HepG2 (cell line): Measurements from ENCODE around the gene GJA3. TPM values are rescaled to one million over a fixed set of nuclear protein-coding genes. Genes with fewer than 3 reads are reported as not detected.

ENCODE experiments used
- EZH2 ChIP-seq: conservative IDR thresholded peaks from 2 replicates; pipeline ENCODE4 v1.6.1; 2012; ENCODE audit warnings: mild to moderate bottlenecking, low read depth, low read length, moderate library complexity
- PTBP1 ChIP-seq: fragments of 200-400 bp; formaldehyde crosslinking; IDR thresholded peaks from 2 replicates; pipeline ENCODE4 v1.6.1; 2018; ENCODE audit warnings: low read length, low read depth; ENCODE audit not compliant: poor library complexity, severe bottlenecking
- TARDBP ChIP-seq: sonication (generic); formaldehyde crosslinking; IDR thresholded peaks from 2 replicates; pipeline ENCODE4 v1.8.0; 2022; ENCODE audit warnings: mild to moderate bottlenecking, missing genetic modification reagents
- ZBTB40 ChIP-seq, 2 experiments: fragments of 450-650 bp in 1 of 2; sonication (generic) in 1 of 2; formaldehyde crosslinking in 1 of 2; IDR thresholded peaks; 2 replicates each; pipeline versions ENCODE4 v1.6.1 to v1.8.0; 2016 to 2022; ENCODE audit warnings: antibody characterized with exemption in 1 of 2, mild to moderate bottlenecking in 1 of 2, missing genetic modification reagents in 1 of 2
- ZNF317 ChIP-seq: sonication (generic); formaldehyde crosslinking; IDR thresholded peaks from 2 replicates; pipeline ENCODE4 v1.5.0; 2020; ENCODE audit warnings: mild to moderate bottlenecking, missing genetic modification reagents
- ZNF468 ChIP-seq: sonication (generic); formaldehyde crosslinking; IDR thresholded peaks from 2 replicates; pipeline ENCODE4 v1.8.0; 2022; ENCODE audit warnings: mild to moderate bottlenecking, moderate library complexity, missing genetic modification reagents
- polyA plus RNA-seq, 8 experiments: library from polyadenylated mRNA; depleted of rRNA in 3 of 8; stranded (reverse) in 7 of 8; unstranded in 1 of 8; fragments of >200 nt; fragmentation: Illumina TruSeq in 4 of 8; extraction: Trizol in 4 of 8; gene quantifications; 2 replicates each; pipeline versions ENCODE4 v1.2.1 to v1.2.3, GENCODE V29; 2011 to 2016; ENCODE audit warnings: low read depth in 4 of 8, missing spikeins in 1 of 8, mixed read lengths in 1 of 8; ENCODE audit not compliant: insufficient read depth in 1 of 8
- total RNA-seq, 5 experiments: library from RNA; depleted of rRNA; stranded (reverse); fragments of >200 nt; fragmentation: Illumina TruSeq; extraction: Trizol; gene quantifications; 2 replicates each; pipeline ENCODE4 v1.2.3, GENCODE V29; 2016; ENCODE audit warnings: low read depth in 1 of 5
- TF ChIP-seq, protein P1 (sequence below): sonication (generic); formaldehyde crosslinking; conservative IDR thresholded peaks from 2 replicates; pipeline ENCODE4 v1.8.0; 2022; ENCODE audit warnings: mild to moderate bottlenecking, moderate library complexity, missing genetic modification reagents

The GJA3 gene
- total and polyA plus RNA-seq, 2 of the 13 experiments (the other 11 are each of a cell fraction or from before 2014, with no cell fraction given): 0.04 TPM

GRCh38 chr13:20148501-20149183 lies 12.2 kb downstream of the GJA3 start (continued):
- TF ChIP-seq EZH2 (no peak), ZBTB40 (IDR thresholded peaks at IDR 0.05) (no peak), ZBTB40 (CRISPR knock-in tag; IDR thresholded peaks at IDR 0.05) (no peak), ZNF468 (no peak), TARDBP (CRISPR knock-in tag) (no peak), PTBP1 (no peak), ZNF317 (no peak)
- TF ChIP-seq, protein P1, sequence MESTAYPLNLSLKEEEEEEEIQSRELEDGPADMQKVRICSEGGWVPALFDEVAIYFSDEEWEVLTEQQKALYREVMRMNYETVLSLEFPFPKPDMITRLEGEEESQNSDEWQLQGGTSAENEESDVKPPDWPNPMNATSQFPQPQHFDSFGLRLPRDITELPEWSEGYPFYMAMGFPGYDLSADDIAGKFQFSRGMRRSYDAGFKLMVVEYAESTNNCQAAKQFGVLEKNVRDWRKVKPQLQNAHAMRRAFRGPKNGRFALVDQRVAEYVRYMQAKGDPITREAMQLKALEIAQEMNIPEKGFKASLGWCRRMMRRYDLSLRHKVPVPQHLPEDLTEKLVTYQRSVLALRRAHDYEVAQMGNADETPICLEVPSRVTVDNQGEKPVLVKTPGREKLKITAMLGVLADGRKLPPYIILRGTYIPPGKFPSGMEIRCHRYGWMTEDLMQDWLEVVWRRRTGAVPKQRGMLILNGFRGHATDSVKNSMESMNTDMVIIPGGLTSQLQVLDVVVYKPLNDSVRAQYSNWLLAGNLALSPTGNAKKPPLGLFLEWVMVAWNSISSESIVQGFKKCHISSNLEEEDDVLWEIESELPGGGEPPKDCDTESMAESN (CRISPR knock-in tag): no peak
